ENCODE measurements around the gene CHST9.

- TF ChIP-seq CTCF (IDR thresholded peaks at IDR 0.05) (no peak), POLR2A (IDR thresholded peaks at IDR 0.05) (no peak)
Measured at GRCh38 chr18:26919627-26920026, 265.5 kb downstream of the CHST9 start.

Data from adrenal gland (tissue), 5 donors.